HG03439 (cell line): ENCODE data around the gene AGPAT1.
"Not testable (repeated sequence)": the region's sequence is repeated elsewhere in the genome, so short reads cannot be mapped to it uniquely, and the experiment has no call there.

ENCODE experiments used
- ATAC-seq: cut with Tn5 transposase; IDR thresholded peaks from one replicate; pipeline ENCODE4 v1.9.1; 2021; ENCODE audit warnings: mild to moderate bottlenecking, moderate library complexity; ENCODE audit not compliant: unreplicated experiment

Gene AGPAT1

GRCh38 chr6:32151181-32151862 lies 24.6 kb downstream of the AGPAT1 start:
- no peak for ATAC-seq

- ATAC-seq, result no peak
These were observed 25.7 kb downstream of the AGPAT1 start for GRCh38 chr6:32149932-32150870.

- ATAC-seq, result no peak
These were observed 26.7 kb downstream of the AGPAT1 start for GRCh38 chr6:32149092-32149755.

- no peak for ATAC-seq
These were observed 27.4 kb downstream of the AGPAT1 start for GRCh38 chr6:32148289-32149091.

GRCh38 chr6:32147401-32148132 lies 28.3 kb downstream of the AGPAT1 start:
- no peak for ATAC-seq

GRCh38 chr6:32146687-32147086 lies 29.2 kb downstream of the AGPAT1 start:
- ATAC-seq, result no peak

- ATAC-seq, result no peak
These were observed 29.6 kb downstream of the AGPAT1 start for GRCh38 chr6:32146287-32146686.

- not testable (repeated sequence) for ATAC-seq
These were observed 31.6 kb downstream of the AGPAT1 start for GRCh38 chr6:32144238-32144637.

- ATAC-seq, result no peak
These were observed 35.4 kb downstream of the AGPAT1 start for GRCh38 chr6:32140420-32141046.

- no peak for ATAC-seq
These were observed 36.3 kb downstream of the AGPAT1 start for GRCh38 chr6:32139590-32139989.

- no peak for ATAC-seq
These were observed 38.4 kb downstream of the AGPAT1 start for GRCh38 chr6:32137454-32137853.

- ATAC-seq, result no peak
These were observed 42.1 kb downstream of the AGPAT1 start for GRCh38 chr6:32133786-32134185.

- ATAC-seq, result no peak
These were observed 43.8 kb downstream of the AGPAT1 start for GRCh38 chr6:32132110-32132509.

- no peak for ATAC-seq
These were observed 44.4 kb downstream of the AGPAT1 start for GRCh38 chr6:32131439-32131948.

- no peak for ATAC-seq
These were observed 46.4 kb downstream of the AGPAT1 start for GRCh38 chr6:32129297-32130088.

GRCh38 chr6:32128751-32129296 lies 47.1 kb downstream of the AGPAT1 start:
- no peak for ATAC-seq

- ATAC-seq, result peak; percentile 88
These were observed 47.9 kb downstream of the AGPAT1 start, which contains the start of gene ATF6B for GRCh38 chr6:32127717-32128592. ATF6B (minus strand) TSS chr6:32128246; CDS start chr6:32128207, 39 bp downstream.
